HG02981 (cell line): ENCODE measurements around the gene ZMIZ2.

ENCODE experiments used
- ATAC-seq: cut with Tn5 transposase; IDR thresholded peaks from one replicate; pipeline ENCODE4 v1.9.1; 2021; ENCODE audit warnings: mild to moderate bottlenecking, moderate library complexity; ENCODE audit not compliant: unreplicated experiment

ZMIZ2 gene

DNA sequence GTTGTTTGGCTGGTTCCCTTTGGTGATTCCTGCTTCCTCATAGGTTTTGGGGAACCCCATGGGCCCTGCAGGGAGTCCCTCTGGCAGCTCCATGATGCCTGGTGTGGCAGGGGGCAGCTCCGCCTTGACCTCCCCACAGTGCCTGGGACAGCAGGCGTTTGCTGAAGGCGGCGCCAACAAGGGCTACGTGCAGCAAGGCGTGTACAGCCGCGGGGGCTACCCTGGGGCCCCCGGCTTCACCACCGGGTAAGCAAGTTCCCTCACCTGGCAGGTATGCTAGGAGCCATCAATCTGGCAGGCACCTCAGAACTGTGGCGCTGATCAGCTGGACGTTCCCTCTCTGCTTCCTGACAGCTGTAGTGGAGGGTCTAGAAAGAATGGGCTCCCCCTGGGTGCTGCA is 8.3 kb downstream of the ZMIZ2 start:
- no peak for ATAC-seq

DNA sequence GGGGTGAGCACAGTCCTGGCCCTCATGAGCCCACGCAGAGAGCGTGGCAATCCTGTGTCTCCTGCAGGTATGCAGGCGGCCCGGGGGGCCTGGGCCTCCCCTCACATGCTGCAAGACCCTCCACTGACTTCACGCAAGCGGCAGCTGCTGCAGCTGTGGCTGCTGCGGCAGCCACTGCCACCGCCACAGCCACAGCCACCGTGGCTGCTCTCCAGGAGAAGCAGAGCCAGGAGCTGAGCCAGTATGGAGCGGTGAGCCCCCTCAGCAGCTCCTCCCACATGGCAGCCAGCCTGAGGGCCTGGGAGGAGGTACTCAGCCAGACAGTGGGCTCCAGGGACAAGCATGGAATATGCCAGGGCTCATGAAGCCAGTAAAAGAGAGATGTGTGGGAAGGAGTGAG is 8.7 kb downstream of the ZMIZ2 start:
- ATAC-seq: no peak

DNA sequence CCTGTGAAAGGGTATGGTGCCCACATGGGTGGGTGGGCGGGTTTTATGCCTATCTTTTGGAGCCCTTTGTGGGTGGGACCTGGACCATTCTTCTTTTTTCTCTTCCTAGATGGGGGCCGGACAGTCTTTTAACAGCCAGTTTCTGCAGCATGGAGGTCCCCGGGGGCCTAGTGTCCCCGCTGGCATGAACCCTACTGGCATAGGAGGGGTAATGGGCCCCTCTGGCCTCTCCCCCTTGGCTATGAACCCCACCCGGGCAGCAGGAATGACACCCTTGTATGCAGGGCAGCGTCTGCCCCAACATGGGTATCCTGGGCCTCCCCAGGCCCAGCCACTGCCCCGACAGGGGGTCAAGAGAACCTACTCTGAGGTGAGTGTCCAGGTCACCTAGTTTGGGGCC is 9.1 kb downstream of the ZMIZ2 start:
- no peak for ATAC-seq

DNA sequence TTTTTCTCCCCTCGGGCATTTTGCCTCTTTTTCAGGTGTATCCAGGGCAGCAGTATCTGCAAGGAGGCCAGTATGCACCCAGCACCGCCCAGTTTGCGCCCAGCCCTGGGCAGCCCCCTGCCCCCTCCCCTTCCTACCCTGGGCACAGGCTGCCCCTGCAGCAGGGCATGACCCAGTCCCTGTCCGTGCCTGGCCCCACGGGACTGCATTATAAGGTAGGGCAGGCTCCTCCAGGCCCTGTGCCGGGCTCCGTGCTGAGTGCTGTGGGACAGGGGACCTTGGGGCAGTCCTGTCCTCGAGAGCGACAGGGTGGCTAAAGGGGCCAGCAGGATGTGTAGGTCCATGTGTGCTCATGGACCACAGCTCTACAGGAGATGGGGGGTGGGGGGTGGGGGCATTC is 10.6 kb downstream of the ZMIZ2 start:
- ATAC-seq: no peak

DNA sequence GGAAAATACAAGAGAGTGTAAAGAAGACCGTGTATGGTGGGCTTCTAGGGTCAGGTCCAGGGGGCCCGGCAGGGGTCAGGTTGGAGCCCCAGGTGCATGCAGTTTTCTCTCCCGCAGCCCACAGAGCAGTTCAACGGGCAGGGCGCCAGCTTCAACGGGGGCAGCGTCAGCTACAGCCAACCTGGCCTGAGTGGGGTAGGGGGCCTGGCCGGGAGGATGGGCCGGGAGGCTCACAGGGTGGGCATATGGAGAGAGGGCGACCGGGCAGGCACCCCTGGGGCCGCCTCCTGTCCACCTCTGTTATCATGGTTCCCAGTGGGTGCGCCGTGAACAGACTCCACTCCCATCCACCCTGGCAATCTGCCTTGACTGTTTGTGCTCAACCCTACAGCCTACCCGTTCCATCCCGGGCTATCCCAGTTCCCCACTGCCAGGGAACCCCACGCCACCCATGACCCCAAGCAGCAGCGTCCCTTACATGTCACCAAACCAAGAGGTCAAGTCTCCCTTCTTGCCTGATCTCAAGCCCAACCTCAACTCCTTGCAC is 11.5 kb downstream of the ZMIZ2 start:
- no peak for ATAC-seq

DNA sequence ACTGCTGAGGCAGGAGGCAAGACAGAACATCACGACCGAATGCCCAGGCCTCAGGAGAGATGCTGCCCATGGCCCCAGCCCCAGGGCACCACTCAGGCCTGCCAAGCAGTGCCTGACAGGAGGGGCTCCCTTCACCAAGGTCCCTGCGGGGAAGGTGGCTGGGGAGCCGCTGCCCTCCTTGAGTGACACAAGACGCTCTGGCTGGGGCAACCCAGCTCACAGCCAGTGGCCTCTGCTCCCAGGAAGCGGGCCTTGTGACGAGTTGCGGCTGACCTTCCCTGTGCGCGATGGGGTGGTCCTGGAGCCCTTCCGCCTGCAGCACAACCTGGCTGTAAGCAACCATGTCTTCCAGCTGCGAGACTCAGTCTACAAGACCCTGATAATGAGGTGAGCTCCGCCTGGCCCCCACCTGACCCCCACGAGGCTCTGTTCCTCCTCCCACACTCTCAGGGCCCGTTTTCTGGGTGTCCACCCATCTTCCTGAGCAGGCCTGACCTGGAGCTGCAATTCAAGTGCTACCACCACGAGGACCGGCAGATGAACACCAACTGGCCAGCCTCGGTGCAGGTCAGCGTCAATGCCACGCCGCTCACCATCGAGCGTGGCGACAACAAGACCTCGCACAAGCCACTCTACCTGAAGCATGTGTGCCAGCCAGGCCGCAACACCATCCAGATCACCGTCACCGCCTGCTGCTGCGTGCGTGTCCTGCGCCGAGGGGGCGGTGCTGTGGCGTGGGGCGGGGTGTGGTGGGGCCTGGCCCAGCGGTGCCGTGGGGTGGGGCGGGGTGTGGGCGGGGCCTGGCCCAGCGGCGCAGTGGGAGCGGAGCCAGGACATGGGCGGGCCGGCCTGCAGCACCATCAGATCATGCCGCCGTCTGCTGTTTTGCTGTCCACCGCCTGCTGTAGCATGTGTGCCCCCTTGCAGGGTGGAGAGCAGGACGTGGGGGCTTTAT is 12.8 kb downstream of the ZMIZ2 start:
- ATAC-seq: no peak

DNA sequence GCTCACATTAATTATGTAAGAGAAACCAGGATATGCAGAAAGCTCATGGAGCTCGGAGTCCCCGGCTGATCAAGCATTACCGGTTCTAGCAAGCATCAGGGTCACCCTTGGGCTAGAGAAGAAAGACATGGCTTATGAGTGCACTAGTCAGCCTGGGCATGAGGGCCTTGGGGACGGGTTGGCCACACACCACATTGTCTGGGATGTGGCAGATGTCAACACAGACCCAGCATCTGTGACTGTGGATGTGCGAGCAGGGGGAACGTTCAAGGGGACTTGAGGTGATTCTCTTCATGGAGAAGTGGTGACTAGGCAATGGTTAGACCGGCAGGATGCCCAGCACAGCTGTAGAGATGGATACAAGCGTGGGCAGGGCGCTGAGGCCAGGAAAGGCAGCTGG is 13.7 kb downstream of the ZMIZ2 start:
- no peak for ATAC-seq

DNA sequence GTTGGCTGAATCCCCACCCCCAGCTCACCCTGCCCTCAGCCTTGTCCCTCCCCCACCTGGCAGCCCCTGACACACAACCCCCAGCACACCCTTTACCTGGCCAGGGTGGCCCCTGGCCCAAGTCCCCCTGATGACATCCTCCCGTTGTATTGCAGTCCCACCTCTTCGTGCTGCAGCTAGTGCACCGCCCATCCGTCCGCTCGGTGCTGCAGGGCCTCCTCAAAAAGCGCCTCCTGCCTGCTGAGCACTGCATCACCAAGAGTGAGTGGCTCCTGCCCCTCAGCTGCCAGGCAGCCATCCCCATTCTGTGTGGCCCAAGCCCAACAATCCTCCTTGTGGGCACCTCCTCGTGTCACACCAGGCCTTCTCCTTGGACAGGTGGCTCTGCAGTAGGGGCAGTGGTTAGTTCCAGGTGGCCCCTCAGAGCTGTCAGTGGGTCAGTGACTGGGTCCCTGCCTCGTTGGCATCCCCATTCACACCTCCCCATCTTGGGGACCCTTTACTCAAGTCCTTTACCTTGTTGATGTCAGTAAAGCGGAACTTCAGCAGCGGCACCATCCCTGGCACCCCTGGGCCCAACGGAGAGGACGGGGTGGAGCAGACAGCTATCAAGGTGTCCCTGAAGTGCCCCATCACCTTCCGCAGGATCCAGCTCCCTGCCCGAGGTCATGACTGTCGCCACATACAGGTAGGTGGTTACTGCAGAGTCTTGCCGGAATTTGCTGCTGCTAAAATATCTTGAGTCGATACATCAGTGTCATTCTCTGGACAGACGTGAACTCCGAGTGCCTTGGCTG is 14.3 kb downstream of the ZMIZ2 start:
- ATAC-seq: no peak

DNA sequence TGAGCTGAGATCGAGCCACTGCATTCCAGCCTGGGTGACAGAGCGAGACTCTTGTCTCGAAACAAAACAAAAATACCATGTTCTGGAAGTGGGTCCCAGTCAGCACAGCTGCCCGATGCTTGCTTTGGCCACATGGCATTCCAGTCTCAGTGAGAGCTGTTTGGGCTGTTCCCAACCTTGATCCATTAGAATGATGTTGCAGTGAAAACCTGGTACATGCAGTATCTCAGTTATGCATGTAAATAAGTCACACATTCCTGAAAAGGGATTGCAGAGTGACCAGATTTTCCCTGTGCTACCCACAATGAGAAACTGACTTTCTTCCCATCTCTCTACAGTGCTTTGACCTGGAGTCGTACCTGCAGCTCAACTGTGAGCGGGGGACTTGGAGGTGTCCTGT is 15.4 kb downstream of the ZMIZ2 start:
- no peak for ATAC-seq

DNA sequence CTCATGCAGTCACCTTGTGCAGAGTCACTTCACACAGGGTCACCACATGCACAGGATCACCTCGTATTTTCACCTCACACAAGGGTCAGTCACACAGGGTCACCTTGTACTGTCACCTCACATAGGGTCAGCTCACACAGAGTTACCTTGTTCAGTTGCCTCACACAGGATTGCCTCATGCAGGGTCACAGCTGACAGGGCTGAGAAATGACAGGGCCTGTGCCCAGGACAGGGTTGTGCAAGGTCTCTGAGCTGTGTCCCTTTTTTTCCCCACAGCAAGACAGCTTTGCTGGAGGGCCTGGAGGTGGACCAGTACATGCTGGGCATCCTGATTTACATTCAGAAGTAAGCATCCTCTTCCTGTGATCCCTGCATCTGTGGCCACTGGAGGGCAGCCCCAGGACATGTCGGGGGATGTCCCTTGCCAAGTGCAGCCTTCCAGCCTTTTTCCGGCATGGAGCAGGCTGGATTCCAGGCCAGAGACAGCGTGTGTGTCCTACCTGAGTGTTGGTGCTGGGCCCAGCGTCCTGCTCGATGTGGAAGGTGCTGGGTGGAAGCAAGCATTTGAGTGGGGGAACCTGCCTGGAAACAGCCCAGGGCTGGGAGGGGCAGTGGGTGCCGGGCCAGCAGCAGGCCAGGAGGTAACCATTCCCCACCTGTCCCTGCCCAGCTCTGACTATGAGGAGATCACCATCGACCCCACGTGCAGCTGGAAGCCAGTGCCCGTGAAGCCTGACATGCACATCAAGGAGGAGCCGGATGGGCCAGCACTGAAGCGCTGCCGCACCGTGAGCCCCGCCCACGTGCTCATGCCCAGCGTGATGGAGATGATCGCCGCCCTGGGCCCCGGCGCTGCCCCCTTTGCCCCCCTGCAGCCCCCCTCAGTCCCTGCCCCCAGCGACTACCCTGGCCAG is 16.3 kb downstream of the ZMIZ2 start:
- ATAC-seq: no peak

DNA sequence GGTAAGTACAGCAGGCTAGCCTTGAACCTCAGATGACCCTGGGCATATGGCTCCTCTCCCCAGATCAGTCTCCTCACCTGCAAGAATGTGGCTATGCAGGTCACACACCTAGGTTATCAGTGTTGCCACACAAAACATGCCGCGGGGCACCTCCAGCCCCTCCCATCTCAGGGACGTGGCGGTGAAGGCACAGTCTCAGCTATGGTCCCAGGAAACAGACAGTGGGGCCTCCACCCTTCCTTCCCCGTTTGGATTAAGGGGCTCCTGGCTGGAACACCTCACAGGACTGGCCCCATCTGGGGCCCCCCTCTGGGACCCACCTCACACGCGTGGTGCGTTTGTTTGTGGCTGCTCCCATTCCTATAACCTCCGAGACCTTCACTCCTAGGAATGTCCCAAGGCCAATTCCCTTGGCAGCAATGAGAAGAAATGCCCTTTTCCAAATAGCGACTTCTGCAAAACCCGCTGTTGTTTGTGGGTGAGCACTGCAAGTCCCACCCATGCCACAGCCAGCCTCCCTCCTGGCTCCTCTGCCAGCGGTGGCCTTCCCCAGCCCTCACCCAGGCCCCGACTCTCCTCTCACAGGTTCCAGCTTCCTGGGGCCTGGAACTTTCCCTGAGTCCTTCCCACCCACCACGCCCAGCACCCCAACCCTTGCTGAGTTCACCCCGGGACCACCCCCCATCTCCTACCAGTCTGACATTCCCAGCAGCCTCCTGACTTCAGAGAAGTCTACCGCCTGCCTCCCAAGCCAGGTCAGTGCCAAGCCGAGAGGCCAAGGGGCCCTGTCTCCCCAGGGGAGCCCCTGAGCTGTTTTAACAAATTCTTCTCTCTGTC is 17.1 kb downstream of the ZMIZ2 start:
- no peak for ATAC-seq

DNA sequence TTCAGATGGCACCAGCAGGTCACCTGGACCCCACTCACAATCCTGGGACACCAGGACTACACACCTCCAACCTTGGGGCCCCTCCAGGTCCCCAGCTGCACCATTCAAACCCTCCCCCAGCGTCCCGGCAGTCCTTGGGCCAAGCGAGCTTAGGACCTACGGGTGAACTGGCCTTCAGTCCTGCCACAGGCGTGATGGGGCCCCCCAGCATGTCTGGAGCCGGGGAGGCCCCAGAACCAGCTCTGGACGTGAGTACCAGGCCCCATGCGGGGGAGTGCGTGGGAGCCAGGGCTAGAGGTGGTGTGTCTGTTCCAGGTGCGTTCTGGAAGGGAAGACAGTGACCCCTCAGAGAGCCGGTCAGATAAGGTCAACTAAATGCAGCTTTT is 17.8 kb downstream of the ZMIZ2 start:
- ATAC-seq: no peak

DNA sequence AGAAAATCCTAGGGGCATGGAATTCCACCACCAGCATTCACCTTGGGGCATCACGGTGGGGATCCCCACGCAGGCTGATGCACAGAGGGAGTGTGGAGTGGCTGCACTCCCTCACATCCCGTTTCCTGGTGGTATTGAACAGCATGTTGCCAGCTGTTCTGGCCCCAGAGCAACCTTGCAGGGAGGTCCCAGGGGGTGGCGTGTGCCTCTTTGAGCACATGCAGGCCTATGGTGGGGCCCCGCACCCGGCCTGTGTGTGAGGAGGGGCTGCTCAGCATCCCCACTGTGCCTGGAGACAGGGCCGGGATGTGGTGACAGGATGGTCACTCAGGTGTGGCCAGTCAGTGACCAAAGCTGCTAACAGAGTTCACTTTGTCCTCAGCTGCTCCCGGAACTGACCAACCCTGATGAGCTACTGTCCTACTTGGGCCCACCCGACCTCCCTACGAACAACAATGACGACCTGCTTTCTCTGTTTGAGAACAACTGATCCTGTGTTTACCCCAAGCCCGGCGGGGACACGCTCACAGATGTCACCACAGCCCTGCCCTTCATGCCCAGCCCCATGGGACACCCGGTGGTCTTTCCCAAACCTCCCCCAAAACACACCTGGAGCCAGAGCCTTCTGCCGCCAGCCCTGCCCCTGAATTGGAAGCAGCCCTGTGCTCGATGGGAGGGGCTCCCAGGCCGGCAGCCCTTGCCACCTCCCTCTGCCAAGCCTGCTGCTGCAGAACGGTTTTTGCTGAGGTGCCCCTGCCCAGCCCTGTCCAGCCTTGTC is 18.7 kb downstream of the ZMIZ2 start:
- ATAC-seq: no peak

DNA sequence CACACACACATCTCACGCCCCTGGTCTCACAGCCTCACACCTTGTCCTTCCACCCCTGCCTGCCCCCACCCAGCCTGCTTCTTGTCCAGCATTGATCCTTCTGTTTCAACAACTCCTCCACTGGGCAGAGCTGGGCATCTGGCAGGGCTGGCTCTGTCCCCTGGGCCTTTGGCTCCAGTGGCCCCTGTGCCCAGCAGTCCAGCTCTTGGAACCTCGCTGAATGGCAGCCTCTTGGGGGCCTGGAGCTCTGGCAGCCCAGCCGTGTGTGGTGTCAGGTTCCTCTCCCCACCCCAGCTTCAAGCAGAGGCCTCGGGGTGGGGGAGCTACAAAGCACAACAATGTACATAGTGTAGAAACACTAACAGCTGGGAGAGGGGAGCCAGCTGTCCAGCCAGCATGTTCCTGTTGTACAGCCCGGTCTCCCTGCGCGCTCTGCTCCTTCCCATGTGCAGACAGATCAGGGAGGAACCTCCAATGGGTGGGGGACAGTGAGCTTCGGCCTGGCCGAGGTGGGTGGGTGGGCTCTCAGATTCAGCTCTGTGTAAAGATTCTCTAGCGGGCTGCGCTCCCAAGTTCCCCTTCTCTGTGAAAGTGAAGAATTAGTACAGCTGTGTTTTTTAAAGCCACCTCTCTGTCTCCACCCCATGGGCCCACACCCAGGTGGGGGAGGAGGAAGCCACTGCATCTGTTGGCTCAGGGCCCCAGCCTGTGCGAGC is 19.4 kb downstream of the ZMIZ2 start:
- no peak for ATAC-seq

DNA sequence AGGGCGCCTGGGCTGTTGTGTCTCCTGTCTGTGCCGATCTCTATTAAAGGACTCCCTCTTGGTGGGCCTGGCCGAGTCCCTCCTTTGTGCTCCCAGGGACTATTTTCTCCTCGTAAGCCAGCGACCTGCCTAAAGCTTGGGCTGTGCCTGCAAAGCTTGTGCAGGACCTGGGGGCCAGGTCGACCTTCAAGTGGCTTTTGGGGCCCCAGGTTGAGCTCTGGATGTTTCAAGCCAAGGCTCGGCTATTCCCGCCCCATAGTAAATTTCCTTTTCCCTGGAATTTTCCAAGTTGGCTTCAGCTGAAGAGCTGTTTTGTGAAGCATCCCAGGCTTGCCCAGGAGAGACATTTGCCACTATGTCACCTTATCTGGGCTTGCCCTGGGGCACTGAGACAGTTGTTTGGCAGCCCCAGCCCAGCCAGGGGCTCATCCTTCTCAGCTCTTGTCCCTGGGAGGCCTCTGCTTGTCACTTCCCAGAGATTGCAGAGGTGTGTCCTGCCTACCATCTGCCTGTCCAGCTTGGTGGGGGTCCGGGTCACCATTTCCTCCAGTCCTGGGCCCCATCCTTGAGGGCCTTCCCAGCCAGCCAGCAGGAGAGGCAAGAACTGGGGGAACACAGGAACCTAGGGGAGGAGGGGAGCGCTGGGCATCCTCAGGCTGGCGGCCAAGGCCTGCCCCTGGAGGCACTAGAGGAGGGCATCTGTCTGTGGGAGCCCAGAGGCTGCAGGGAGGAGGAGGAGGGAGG is 20.2 kb downstream of the ZMIZ2 start:
- ATAC-seq: no peak

DNA sequence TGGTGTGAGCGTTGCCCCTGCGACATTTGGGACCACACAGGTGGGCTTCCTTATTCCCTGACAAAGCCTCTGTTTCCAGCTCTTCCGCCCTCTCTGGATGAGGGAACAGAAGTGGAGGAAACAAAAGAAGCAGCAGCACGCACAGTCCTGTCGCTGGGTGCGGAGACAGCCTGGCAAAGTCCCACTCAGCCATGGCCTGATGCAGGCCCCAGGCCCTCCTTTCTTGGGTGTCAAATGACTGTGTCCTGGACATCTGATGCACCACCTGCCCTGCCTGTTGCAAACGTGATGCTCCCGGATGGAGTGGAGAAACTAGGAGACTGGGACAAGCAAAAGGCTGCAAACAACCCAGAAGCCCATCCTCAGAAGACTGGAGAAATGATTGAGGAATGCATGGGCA is 20.7 kb downstream of the ZMIZ2 start:
- no peak for ATAC-seq

DNA sequence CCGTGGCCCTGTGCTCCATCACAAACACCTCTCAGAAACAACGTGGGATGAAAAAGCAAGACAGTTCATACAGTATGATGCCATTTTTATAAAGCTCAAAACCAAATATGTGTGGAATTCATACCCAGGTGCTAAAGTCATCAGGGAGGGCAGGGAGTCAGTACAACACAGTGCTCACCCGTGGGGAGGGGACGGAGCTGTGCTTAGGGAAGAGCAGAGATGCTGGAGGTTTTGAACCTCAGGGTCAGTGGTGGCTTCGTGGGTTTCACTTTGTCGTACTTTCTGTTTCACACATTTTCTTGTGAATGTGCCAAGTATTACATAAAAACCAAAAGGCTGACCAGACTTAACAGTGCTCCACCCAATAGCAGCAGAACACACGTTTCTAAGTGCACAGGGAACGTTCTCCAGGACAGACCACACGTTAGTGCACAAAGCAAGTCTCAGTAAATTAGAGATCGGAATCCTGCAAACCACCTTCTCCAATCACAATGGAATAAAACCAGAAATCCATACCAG is 21.2 kb downstream of the ZMIZ2 start:
- ATAC-seq: peak; percentile 73

DNA sequence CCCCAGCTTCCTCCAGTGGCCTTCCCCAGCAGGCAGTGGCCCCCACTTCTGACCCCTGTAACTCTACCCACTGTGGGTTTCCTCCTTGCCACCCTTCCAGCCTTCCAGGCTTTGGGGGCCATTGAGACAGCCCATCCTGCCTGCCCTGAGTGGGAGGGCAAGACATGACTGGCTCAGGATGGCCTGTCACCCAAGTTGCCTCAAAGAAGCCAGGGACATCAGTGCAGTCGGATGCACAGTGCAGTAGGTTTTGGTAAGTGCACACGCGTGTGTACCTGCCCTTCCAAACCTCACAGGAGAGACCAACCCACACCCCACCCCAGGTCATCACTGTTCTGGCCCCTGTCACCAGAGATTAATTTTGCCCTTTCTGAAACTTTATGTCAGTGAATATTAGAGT is 22.7 kb downstream of the ZMIZ2 start:
- no peak for ATAC-seq
